Osteoblast (primary cell): ENCODE data around the gene TRHDE. TPM values are rescaled to one million over a fixed set of nuclear protein-coding genes. Genes with fewer than 3 reads are reported as not detected.

Experiments used
- DNase-seq: peaks from one replicate; pipeline ENCODE4 v3.0.0; 2011; ENCODE audit warnings: low spot score, mixed read lengths; ENCODE audit not compliant: insufficient read length; ENCODE audit errors: missing footprints
- H2AFZ ChIP-seq: 2 replicates; pipeline ENCODE4 v1.6.0; 2011; ENCODE audit warnings: mild to moderate bottlenecking, low read length
- H3K27ac ChIP-seq: 2 replicates; pipeline ENCODE4 v1.5.1; 2011; ENCODE audit warnings: mild to moderate bottlenecking, low read depth, low read length, moderate library complexity
- H3K27me3 ChIP-seq: 2 replicates; pipeline ENCODE4 v1.6.0; 2012; ENCODE audit warnings: mild to moderate bottlenecking, control low read depth, inconsistent platforms, low read length, moderate library complexity; ENCODE audit not compliant: insufficient read depth
- H3K36me3 ChIP-seq: 2 replicates; pipeline ENCODE4 v1.5.1; 2011; ENCODE audit warnings: mild to moderate bottlenecking, low read length, control low read depth, moderate library complexity; ENCODE audit not compliant: insufficient read depth
- H3K4me1 ChIP-seq: 2 replicates; pipeline ENCODE4 v1.5.1; 2011; ENCODE audit warnings: mild to moderate bottlenecking, low read length, control low read depth, moderate library complexity; ENCODE audit not compliant: insufficient read depth
- H3K4me2 ChIP-seq: 2 replicates; pipeline ENCODE4 v1.6.0; 2011; ENCODE audit warnings: mild to moderate bottlenecking, low read length; ENCODE audit not compliant: insufficient read depth
- H3K4me3 ChIP-seq: fragments of 200-600 bp; sonication (generic); 3 replicates; pipeline ENCODE4 v1.5.1; 2012; ENCODE audit warnings: mild to moderate bottlenecking, low read length, inconsistent platforms; ENCODE audit not compliant: insufficient read depth
- H3K79me2 ChIP-seq: 2 replicates; pipeline ENCODE4 v1.6.0; 2012; ENCODE audit warnings: mild to moderate bottlenecking, low read length, control low read depth, inconsistent platforms; ENCODE audit not compliant: insufficient read depth
- H3K9me3 ChIP-seq: 2 replicates; pipeline ENCODE4 v1.5.1; 2011; ENCODE audit warnings: low read depth, low read length, control low read depth
- H4K20me1 ChIP-seq: 2 replicates; pipeline ENCODE4 v1.6.0; 2012; ENCODE audit warnings: mild to moderate bottlenecking, low read length, control low read depth; ENCODE audit not compliant: insufficient read depth
- CTCF ChIP-seq: IDR thresholded peaks from 2 replicates; pipeline ENCODE4 v1.5.1; 2011; ENCODE audit warnings: mild to moderate bottlenecking, low read depth, low read length, moderate library complexity; ENCODE audit errors: extremely low read depth
- total RNA-seq: library from RNA; depleted of rRNA; stranded (reverse); fragments of >200 nt; gene quantifications from 2 replicates; pipeline ENCODE4 v1.2.3, GENCODE V29; 2012

The TRHDE gene
- total RNA-seq, 1 donor, result under 0.01 TPM

GRCh38 chr12:72282721-72283120, 10.6 kb downstream of the TRHDE start:
- Histone ChIP-seq H3K4me2 (no peak overlapping the region), H3K27me3 (no peaks in the 10 kb centered on the region), H3K36me3 (no peaks in the 10 kb centered on the region), H2AFZ (no peak overlapping the region), H3K4me1 (no peaks in the 10 kb centered on the region), H3K4me3 (no peak overlapping the region), H4K20me1 (no peaks in the 10 kb centered on the region), H3K79me2 (no peaks in the 10 kb centered on the region), H3K9me3 (no peaks in the 10 kb centered on the region), H3K27ac (no peak overlapping the region)
- DNase-seq, result peak; percentile 78
- peak; percentile 49 for TF ChIP-seq CTCF

GRCh38 chr12:72285861-72286260, 13.7 kb downstream of the TRHDE start:
- DNase-seq, result no peak
- TF ChIP-seq CTCF, result no peak
- Histone ChIP-seq H3K36me3 (no peaks in the 10 kb centered on the region), H3K9me3 (no peaks in the 10 kb centered on the region), H4K20me1 (no peaks in the 10 kb centered on the region), H2AFZ (no peak overlapping the region), H3K4me3 (no peak overlapping the region), H3K4me2 (no peak overlapping the region), H3K27ac (no peak overlapping the region), H3K79me2 (no peaks in the 10 kb centered on the region), H3K4me1 (no peaks in the 10 kb centered on the region), H3K27me3 (no peaks in the 10 kb centered on the region)

- no peaks in the 10 kb centered on the region for H3K36me3 ChIP-seq
- H3K4me2 ChIP-seq, result no peak overlapping the region
- H2AFZ ChIP-seq, result no peak overlapping the region
- H3K9me3 ChIP-seq, result no peaks in the 10 kb centered on the region
- no peaks in the 10 kb centered on the region for H3K4me1 ChIP-seq
- no peaks in the 10 kb centered on the region for H4K20me1 ChIP-seq
- H3K79me2 ChIP-seq, result no peaks in the 10 kb centered on the region
- TF ChIP-seq CTCF, result no peak
- DNase-seq, result no peak
- H3K27me3 ChIP-seq, result no peaks in the 10 kb centered on the region
- H3K27ac ChIP-seq, result no peak overlapping the region
- H3K4me3 ChIP-seq, result no peak overlapping the region
Observed at GRCh38 chr12:72286526-72286925, 14.4 kb downstream of the TRHDE start.

- Histone ChIP-seq H3K4me2 (no peak overlapping the region), H3K4me3 (no peak overlapping the region), H4K20me1 (no peaks in the 10 kb centered on the region), H3K27ac (no peak overlapping the region), H3K4me1 (no peaks in the 10 kb centered on the region), H2AFZ (no peak overlapping the region), H3K9me3 (no peaks in the 10 kb centered on the region), H3K36me3 (no peaks in the 10 kb centered on the region), H3K79me2 (no peaks in the 10 kb centered on the region), H3K27me3 (no peaks in the 10 kb centered on the region)
- DNase-seq, result no peak
- no peak for TF ChIP-seq CTCF
Observed at GRCh38 chr12:72288436-72288835, 16.3 kb downstream of the TRHDE start.
